T-helper 2 cell treated with Interferon-gamma antibody and Interleukin-4, amounts not matched to agents 100 ng/mL and 5 ng/mL, for 36 hours (primary cell): ENCODE results near the gene FRMPD1. TPM values are rescaled to one million over a fixed set of nuclear protein-coding genes. Genes with fewer than 3 reads are reported as not detected.
"Not testable (repeated sequence)": the region's sequence is repeated elsewhere in the genome, so short reads cannot be mapped to it uniquely, and the experiment has no call there.

Source experiments
- intact Hi-C: fragments of 100-400 bp; cut with micrococcal nuclease; formaldehyde crosslinking; loops from one replicate; pipeline ENCODE4 v1.15.1; 2023
- total RNA-seq: library from RNA; stranded (reverse); gene quantifications from 2 replicates; pipeline ENCODE4 v1.2.3, GENCODE V29; 2022

The FRMPD1 gene
- total RNA-seq, 1 donor from 2014 or later, result not detected

- intact Hi-C loops, result no loop called here
These were observed 88.5 kb downstream of the FRMPD1 start for GRCh38 chr9:37739222-37739621.

GRCh38 chr9:37740128-37740527, 89.4 kb downstream of the FRMPD1 start:
- intact Hi-C loops, result no loop called here

GRCh38 chr9:37740631-37741328, 90.0 kb downstream of the FRMPD1 start:
- intact Hi-C loops, result no loop called here

- intact Hi-C loops, result loop anchor here (5.0 kb wide), 1 partner anchor 616 kb away; no protein-coding TSS in a partner anchor
These were observed 95.2 kb downstream of the FRMPD1 start for GRCh38 chr9:37745970-37746369.

GRCh38 chr9:37746448-37747270, 95.9 kb downstream of the FRMPD1 start:
- intact Hi-C loops, result loop anchor here (5.0 kb wide), 1 partner anchor 616 kb away; no protein-coding TSS in a partner anchor

GRCh38 chr9:37747271-37747753, 96.6 kb downstream of the FRMPD1 start:
- intact Hi-C loops, result loop anchor here (5.0 kb wide), 1 partner anchor 615 kb away; no protein-coding TSS in a partner anchor

- intact Hi-C loops, result loop anchor here (5.0 kb wide), 1 partner anchor 613 kb away; no protein-coding TSS in a partner anchor
These were observed 98.4 kb downstream of the FRMPD1 start for GRCh38 chr9:37749129-37749528.

GRCh38 chr9:37751186-37751585, 100.4 kb downstream of the FRMPD1 start:
- intact Hi-C loops, result loop anchor here (5.0 kb wide), 2 partner anchors 159 to 284 kb away; partner anchors contain the start of genes TOMM5 and ZBTB5

GRCh38 chr9:37751704-37752103, 101.0 kb downstream of the FRMPD1 start:
- intact Hi-C loops, result loop anchor here (2.0 to 5.0 kb wide), 3 partner anchors 49 to 284 kb away; partner anchors contain the start of genes DCAF10, TOMM5 and ZBTB5

GRCh38 chr9:37752112-37752511, 101.4 kb downstream of the FRMPD1 start:
- intact Hi-C loops, result loop anchor here (2.0 to 5.0 kb wide), 3 partner anchors 49 to 285 kb away; partner anchors contain the start of genes DCAF10, TOMM5 and ZBTB5

GRCh38 chr9:37752642-37753488, 102.1 kb downstream of the FRMPD1 start:
- intact Hi-C loops, result loop anchor here (1.0 to 5.0 kb wide), 5 partner anchors 32 to 286 kb away; partner anchors contain the start of genes DCAF10, EXOSC3, SLC25A51 and TOMM5

GRCh38 chr9:37753489-37754190, 102.9 kb downstream of the FRMPD1 start, which contains the start of gene TRMT10B:
TSS of gene TRMT10B (plus strand) at chr9:37753805. CDS start at chr9:37761932, 8,127 bp downstream.
- intact Hi-C loops, result loop anchor here (1.0 to 5.0 kb wide), 5 partner anchors 32 to 286 kb away; partner anchors contain the start of genes DCAF10, EXOSC3, SLC25A51 and TOMM5

GRCh38 chr9:37758747-37759146, 108.0 kb downstream of the FRMPD1 start:
- intact Hi-C loops, result no loop called here

- intact Hi-C loops, result no loop called here
These were observed 109.8 kb downstream of the FRMPD1 start for GRCh38 chr9:37760416-37761161.

GRCh38 chr9:37761511-37761910, 110.8 kb downstream of the FRMPD1 start:
- intact Hi-C loops, result no loop called here

GRCh38 chr9:37765263-37765662, 114.5 kb downstream of the FRMPD1 start:
- intact Hi-C loops, result not testable (repeated sequence)

GRCh38 chr9:37769306-37769705, 118.6 kb downstream of the FRMPD1 start:
- intact Hi-C loops, result no loop called here

GRCh38 chr9:37769995-37770394, 119.2 kb downstream of the FRMPD1 start:
- intact Hi-C loops, result no loop called here
